BE2C (cell line): ENCODE data around the gene CEP131.
"Not testable (repeated sequence)": the region's sequence is repeated elsewhere in the genome, so short reads cannot be mapped to it uniquely, and the experiment has no call there.

ENCODE experiments used
- DNase-seq: peaks from one replicate; pipeline ENCODE4 v3.0.0-alpha.2; 2020
- H3K27me3 ChIP-seq: fragments of 250-450 bp; sonication (Bioruptor Pico); 2 replicates; pipeline ENCODE4 v1.5.1; 2020; ENCODE audit warnings: mild to moderate bottlenecking
- H3K36me3 ChIP-seq: fragments of 250-450 bp; sonication (Bioruptor Pico); 2 replicates; pipeline ENCODE4 v1.5.1; 2020; ENCODE audit warnings: mild to moderate bottlenecking
- H3K4me1 ChIP-seq: fragments of 250-450 bp; sonication (Bioruptor Pico); 2 replicates; pipeline ENCODE4 v1.5.1; 2020
- H3K4me3 ChIP-seq: 2 replicates; pipeline ENCODE4 v1.5.1; 2011; ENCODE audit warnings: low read depth, low read length
- H3K9me3 ChIP-seq: fragments of 250-450 bp; sonication (Bioruptor Pico); 2 replicates; pipeline ENCODE4 v1.5.1; 2020
- CTCF ChIP-seq: IDR thresholded peaks from 2 replicates; pipeline ENCODE4 v1.5.1; 2012; ENCODE audit warnings: mild to moderate bottlenecking, low read depth, low read length

Gene CEP131

DNA sequence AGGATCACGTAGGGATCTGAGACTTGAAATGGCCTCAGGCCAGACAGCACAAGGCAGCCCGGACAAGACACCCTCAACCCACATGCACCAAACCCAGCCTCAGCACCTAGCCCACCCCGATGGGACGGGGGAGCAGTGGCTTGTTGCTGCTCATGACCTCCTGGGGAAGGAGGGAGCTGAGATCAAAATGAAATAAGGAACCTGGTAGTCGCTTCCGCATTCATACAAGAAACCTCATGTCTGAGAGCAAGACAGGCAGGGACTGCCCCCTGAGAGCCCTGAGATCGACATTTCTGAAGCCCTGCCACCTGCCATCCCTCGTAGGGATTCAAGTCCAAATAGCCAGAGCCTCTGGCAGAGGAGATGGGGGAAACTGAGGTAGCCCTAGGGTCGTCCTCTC lies 5.7 kb upstream of the CEP131 start:
- no peaks in the 10 kb centered on the region for H3K27me3 ChIP-seq
- H3K9me3 ChIP-seq: no peaks in the 10 kb centered on the region
- TF ChIP-seq CTCF: no peak
- DNase-seq: no peak
- no peaks in the 10 kb centered on the region; the same call in 1 of the 2 replicates for H3K36me3 ChIP-seq
- no peak overlapping the region for H3K4me3 ChIP-seq
- no peaks in the 10 kb centered on the region for H3K4me1 ChIP-seq

DNA sequence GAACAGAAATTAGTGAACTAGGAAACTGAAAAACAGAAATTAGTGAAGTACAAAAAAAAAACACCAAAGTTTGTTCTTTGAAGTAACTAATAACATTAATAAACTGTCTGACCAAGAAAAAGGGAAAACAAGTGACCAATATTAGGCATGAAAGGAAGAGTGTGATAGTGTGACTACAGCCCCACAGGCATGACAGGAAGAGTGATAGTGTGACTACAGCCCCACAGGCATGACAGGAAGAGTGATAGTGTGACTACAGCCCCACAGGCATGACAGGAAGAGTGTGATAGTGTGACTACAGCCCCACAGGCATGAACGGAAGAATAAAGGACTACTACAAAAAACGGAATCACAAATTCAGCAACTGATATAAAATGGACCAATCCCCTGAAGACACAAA lies 4.9 kb upstream of the CEP131 start:
- H3K4me3 ChIP-seq, H3K36me3 ChIP-seq, H3K9me3 ChIP-seq, H3K27me3 ChIP-seq, H3K4me1 ChIP-seq, DNase-seq: not testable (repeated sequence)

- Histone ChIP-seq H3K36me3 (peaks cover 5% of the 10 kb centered on the region), H3K4me1 (no peaks in the 10 kb centered on the region), H3K4me3 (no peak overlapping the region), H3K27me3 (no peaks in the 10 kb centered on the region), H3K9me3 (no peaks in the 10 kb centered on the region)
- TF ChIP-seq CTCF: no peak
- no peak for DNase-seq
These were observed 981 bp upstream of the CEP131 start for GRCh38 chr17:81223762-81224130.

DNA sequence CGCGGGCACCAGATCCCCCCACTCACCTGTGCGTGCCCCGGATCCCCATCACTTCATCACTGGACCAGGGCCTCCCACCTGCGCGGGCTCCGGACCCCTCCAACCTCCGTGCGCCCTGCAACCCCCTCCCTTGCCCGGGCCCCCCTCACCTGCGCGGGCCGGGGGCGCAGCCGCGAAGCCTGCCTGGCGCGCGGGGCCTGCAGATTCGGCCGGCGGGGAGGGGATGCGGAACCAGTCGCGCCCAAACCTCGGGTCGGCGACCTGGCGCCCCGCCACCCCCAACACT lies 202 bp downstream of the CEP131 start:
- H3K27me3 ChIP-seq: no peaks in the 10 kb centered on the region
- TF ChIP-seq CTCF: no peak
- H3K4me1 ChIP-seq: no peaks in the 10 kb centered on the region
- peak overlapping the region; percentile 65 for H3K4me3 ChIP-seq
- no peaks in the 10 kb centered on the region for H3K9me3 ChIP-seq
- peaks cover 5% of the 10 kb centered on the region for H3K36me3 ChIP-seq
- no peak for DNase-seq

DNA sequence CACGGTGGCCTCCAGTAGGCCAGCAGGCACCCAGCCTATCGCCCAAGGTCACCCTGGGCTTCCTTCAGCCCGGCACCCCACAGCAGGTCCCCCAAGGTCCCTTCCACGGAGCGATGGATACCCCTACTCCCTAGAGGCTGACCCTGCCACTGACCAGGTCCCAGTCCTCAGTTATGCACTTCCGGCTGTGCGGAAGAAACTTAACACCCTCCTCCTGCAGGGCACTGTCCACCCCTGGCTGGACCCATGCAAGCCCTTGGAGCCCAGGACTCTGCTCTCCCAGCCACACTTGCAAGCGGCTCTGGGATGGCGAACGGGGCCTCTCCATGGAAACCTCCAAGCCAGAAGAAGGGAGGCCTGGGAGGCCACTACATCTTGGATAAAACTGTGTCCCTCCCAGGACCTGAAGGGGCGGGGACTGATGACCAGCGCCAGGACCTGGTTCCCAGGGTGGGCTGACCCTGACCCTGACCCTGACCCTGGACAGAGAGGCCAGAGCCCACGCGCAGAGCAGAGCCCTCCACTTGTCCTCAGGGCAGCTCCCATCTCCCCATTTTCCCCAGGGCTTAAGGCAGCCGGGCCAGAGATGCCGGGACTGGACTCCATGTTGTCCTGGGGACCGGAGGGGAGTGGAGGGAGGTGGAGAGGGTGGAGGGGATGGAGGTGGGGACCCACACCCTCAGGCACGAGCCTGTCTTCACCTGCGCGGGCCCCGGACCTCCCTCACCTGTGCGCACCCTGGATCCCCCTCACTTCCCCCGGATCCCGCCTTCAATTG lies 734 bp downstream of the CEP131 start:
- Histone ChIP-seq H3K36me3 (peaks cover 5% of the 10 kb centered on the region), H3K4me1 (no peaks in the 10 kb centered on the region), H3K27me3 (no peaks in the 10 kb centered on the region), H3K9me3 (no peaks in the 10 kb centered on the region), H3K4me3 (peak overlapping the region; percentile 65)
- no peak for DNase-seq
- TF ChIP-seq CTCF: no peak

DNA sequence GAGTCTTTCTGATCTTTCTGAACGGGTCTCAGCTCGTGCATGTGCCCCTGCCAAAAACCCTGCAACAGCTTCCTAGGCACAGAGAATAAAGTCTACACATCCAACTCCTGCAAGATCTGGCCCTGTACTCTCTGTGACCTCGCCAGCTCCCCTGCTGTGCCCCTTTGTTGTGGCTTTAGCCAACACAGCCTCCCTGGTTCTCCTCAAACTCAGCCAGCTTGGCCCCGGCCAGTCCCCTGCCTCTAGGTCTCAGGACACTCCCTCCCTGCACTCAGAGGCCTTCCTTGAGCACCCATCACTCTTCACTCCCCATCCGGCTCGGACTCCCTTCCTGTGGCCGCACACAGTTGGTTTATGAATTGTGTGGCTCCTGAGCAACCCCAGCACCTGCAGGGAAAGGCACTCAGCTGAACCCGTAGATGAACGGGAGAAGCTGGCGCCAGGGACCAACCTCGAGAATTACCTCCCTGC lies 1.4 kb downstream of the CEP131 start:
- no peak for DNase-seq
- H3K4me3 ChIP-seq: no peak overlapping the region; the same call in 1 of the 2 replicates
- no peak for TF ChIP-seq CTCF
- H3K9me3 ChIP-seq: no peaks in the 10 kb centered on the region
- H3K36me3 ChIP-seq: peaks cover 5% of the 10 kb centered on the region
- H3K27me3 ChIP-seq: no peaks in the 10 kb centered on the region
- no peaks in the 10 kb centered on the region for H3K4me1 ChIP-seq
